Activated naive CD8-positive, alpha-beta T cell treated with anti-CD3 and anti-CD28 coated beads, Interleukin-2, amount 50 U/mL, for 24 hours (primary cell): Measurements from ENCODE around the gene MAGT1.

Source experiments
- ATAC-seq: fragments of 150-1000 bp; cut with Tn5 transposase; one replicate; pipeline ENCODE4 v1.10.0; 2021
- DNase-seq: peaks from one replicate; pipeline ENCODE4 v3.0.0; 2021
- H3K27ac Mint-ChIP-seq: one replicate; pipeline ENCODE4 v1.8.0; 2021; ENCODE audit warnings: mild to moderate bottlenecking, mixed read lengths
- H3K27me3 Mint-ChIP-seq: one replicate; pipeline ENCODE4 v1.8.0; 2021; ENCODE audit warnings: mixed read lengths
- H3K36me3 Mint-ChIP-seq: one replicate; pipeline ENCODE4 v1.8.0; 2021; ENCODE audit warnings: low read depth, mixed read lengths
- H3K4me1 Mint-ChIP-seq: one replicate; pipeline ENCODE4 v1.8.0; 2021; ENCODE audit warnings: mixed read lengths
- H3K4me3 Mint-ChIP-seq: one replicate; pipeline ENCODE4 v1.8.0; 2021; ENCODE audit warnings: mild to moderate bottlenecking, moderate library complexity, mixed read lengths
- H3K9me3 Mint-ChIP-seq: one replicate; pipeline ENCODE4 v1.8.0; 2021; ENCODE audit warnings: mixed read lengths

The MAGT1 gene

DNA sequence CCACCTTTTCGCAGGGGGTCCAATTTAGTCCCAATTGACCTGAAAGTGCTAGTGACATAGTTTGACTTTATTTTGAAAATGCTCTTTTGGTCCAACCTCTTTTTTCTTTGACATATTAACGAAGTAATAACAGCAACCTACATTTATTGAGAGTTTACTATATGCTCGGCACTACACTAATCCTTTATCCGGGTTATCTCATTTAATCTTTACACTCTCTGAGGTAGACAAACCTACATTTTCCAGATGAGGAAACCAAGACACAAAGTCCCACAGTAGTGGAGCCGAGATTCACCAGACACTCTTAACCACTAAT lies 108.9 kb downstream of the MAGT1 start:
- Mint-ChIP-seq H3K4me1 (peaks cover 37% of the 10 kb centered on the region), H3K9me3 (no peaks in the 10 kb centered on the region), H3K27ac (peak overlapping the region; percentile 100), H3K36me3 (peaks cover 4% of the 10 kb centered on the region), H3K4me3 (peak overlapping the region; percentile 98), H3K27me3 (no peaks in the 10 kb centered on the region)
- no peak for DNase-seq
- no peak for ATAC-seq

DNA sequence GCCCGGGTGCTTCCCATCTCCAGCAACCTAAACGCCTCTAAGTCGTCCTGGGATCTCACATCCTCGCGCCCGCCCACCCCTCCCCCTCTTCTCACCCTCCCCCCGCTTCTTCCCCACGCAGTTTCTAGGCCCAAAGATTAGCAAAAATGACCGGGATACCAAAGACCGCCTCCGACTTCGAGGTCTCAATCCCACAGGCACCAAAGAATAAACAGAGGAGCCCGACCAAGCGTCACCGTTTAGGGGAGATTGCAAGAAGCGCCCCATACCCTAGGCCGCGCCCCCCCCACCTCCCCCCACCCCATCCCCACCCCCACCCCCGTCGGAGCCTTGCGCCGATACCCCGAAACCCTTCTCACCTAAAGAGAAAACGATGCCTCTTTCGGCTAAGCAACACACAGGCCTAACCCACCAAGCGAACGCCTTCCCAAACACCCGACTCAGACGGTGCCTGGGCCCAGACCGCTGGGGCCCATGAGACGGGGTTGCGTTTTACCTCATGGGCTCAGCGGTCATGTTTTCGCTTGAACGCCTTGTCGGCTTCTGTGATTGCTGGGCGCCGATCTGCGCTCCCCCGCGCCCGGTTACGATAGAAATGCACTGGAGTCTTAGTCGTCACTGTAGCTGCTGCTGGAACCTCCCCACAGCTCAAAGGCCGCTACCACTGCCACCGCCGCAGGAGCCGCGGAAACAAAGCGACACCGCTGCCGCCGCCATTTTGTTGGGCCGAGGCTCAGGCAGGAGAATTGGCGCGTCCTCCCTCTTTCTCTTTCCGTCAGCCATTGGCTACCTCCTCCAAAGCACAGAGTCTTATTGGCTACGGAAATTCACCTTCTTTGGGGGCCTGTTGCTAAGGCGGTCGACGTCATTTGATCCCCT lies 109.5 kb downstream of the MAGT1 start, which contains the start of gene ATRX:
TSS of gene ATRX (minus strand) at position 731 of the 879 bp plus-strand sequence. CDS start at position 516, 215 bp downstream.
- DNase-seq (peak; percentile 66), ATAC-seq (peak; percentile 91)
- Mint-ChIP-seq H3K27me3 (no peaks in the 10 kb centered on the region), H3K4me1 (peaks cover 38% of the 10 kb centered on the region), H3K36me3 (peaks cover 4% of the 10 kb centered on the region), H3K4me3 (peak within 1 kb of the TSS; percentile 98), H3K27ac (peak within 1 kb of the TSS; percentile 100), H3K9me3 (no peaks in the 10 kb centered on the region)

- Mint-ChIP-seq H3K27me3 (no peaks in the 10 kb centered on the region), H3K4me1 (peaks cover 46% of the 10 kb centered on the region), H3K36me3 (peaks cover 6% of the 10 kb centered on the region), H3K9me3 (no peaks in the 10 kb centered on the region), H3K4me3 (no peak overlapping the region), H3K27ac (peak overlapping the region; percentile 54)
- ATAC-seq (no peak), DNase-seq (no peak)
Measured at GRCh38 chrX:77779695-77780094, 115.5 kb downstream of the MAGT1 start.

DNA sequence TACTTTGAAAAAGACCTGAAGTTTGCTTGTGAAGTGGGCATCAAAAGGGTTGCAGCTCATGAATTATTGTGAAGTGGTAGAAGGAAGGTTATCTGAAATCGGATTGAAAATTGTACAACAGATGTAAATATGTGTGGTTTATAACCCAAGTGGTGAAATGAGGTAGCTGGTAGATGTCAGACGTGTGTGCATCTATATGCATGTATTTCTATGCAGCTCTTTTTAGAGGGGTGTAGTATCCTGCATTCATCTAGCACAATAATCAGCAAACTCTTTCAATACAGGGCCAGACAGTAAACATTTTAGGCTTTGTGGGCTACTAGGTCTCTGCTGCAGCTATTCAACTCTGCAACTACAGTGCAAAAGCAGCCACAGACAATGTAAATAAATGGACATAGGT lies 118.6 kb downstream of the MAGT1 start:
- Mint-ChIP-seq H3K4me3 (no peak overlapping the region), H3K4me1 (peaks cover 34% of the 10 kb centered on the region), H3K27me3 (no peaks in the 10 kb centered on the region), H3K9me3 (no peaks in the 10 kb centered on the region), H3K27ac (no peak overlapping the region), H3K36me3 (peaks cover 9% of the 10 kb centered on the region)
- DNase-seq (no peak), ATAC-seq (no peak)
